NCI-H2171 (cell line): ENCODE results near the gene NCF2.

Experiments used
- DNase-seq: peaks from one replicate; lab custom pipeline; 2025; lab: John Stamatoyannopoulos, UW

Gene NCF2

DNA sequence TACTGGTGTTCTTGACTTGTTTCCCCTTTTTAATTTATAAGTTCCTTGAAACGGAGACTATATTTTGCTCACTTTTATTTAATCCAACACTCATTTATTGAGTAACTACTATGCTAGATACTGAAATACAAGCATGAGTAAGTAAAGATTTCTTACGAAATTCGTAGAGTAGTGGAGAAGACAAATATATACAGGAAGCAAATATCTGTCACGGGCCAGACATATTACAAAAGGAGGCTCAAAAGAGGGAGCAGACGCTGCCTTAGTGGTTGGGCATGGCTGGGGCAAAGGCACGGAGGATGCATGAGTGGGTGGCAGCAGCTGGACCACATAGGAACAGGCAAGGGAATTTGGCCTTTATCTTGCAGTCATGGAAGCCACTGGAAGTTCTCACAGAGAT, 6.8 kb downstream of the NCF2 start:
- no peak for DNase-seq

DNA sequence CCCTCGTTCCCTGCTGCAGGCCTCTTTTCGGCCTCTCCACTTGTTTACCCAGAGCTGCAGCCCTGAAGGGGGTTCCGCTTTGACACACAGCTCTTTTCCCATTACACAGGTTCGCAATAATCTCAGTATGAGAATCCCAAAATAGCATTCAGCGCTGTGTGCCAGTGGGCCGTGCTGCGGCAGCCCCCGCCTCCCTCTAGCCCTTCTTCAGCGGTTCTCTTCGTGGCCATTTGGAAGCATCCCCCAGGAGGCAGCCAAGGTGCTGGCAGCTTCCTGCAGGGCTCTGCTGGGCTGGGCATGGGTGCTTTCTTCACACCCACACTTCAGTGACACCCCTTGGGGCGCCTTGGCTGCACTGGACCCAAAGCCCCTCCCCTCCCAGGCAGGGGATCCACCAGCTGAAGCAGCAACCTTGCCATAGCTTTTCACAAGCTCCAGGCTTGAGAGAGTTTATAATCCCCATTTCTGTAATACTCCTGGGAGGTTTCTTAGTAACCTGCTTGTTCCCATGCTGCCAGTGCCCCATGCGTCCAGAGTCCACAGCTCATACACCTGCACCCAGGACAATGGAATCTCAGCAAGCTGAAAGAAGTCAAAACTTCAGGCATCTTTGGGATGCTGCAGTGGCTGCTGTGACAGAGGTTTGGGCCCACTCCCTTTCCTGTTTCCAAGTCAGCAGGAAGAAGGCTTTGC, 8.1 kb downstream of the NCF2 start:
- DNase-seq: no peak

DNA sequence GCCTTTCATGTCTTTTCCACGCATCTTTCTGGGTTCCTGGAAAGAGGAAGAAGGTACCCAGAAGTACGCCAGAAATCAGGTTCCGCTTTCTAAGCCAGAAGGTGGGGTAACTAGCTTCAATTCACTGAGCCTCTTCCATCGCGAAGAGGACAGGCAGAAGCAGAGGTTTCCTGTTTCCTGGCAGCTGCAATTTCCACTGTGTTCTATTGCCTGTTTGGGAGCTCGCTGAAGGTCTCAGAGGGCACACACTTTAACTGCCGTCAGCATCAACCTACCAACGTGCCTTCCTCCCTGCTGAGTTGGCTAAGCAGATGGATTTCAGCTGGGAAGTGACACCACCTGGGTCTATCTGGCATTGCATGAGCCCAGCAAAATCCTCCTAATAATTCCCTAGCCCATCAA, 10.0 kb downstream of the NCF2 start:
- DNase-seq: peak; percentile 84

DNA sequence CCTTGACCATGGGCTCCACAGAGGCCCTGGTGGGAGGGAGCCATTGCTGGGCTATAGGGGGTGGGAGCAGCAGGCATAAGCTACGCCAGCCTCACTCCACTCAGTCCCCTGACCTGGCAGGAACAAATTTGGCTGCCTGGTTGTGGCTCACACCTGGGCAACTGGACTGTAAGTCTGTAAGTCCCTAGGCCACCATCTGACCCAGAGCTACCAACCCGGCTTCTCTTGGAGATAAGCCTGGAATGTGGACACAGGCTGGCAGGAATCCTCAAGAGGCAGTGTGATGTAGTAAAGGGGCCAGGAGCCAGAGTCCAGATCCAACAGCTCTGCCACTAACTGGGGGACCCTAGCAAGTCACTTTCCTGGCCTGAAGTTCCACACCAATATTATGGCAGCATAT, 11.4 kb downstream of the NCF2 start:
- DNase-seq: no peak

DNA sequence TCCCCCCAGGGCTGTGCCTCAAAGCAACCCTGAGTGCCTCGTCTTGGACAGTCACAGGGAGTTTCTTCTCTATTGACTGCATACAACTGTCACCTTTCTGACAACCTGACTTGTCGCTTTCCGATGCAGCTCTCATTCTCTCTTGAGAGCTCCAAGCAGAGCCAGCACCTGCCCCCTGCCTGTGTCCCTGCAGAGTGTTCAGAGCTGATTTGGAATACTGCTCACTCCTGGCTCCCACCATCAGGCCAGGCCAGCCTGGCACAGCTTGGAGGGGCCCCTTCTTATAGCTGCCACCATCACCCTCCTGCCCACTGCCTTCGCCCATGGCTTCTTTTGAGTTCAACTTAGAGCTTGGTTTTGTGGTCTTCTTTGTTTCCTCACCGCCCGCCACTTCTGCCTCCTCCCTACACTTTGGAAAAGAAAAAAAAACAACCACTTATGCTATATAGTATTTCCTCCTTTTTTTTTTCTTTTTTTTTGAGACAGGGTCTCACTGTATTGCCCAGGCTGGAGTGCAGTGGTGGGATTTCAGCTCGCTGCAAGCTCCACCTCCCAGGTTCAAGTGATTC, 12.3 kb downstream of the NCF2 start:
- no peak for DNase-seq

DNA sequence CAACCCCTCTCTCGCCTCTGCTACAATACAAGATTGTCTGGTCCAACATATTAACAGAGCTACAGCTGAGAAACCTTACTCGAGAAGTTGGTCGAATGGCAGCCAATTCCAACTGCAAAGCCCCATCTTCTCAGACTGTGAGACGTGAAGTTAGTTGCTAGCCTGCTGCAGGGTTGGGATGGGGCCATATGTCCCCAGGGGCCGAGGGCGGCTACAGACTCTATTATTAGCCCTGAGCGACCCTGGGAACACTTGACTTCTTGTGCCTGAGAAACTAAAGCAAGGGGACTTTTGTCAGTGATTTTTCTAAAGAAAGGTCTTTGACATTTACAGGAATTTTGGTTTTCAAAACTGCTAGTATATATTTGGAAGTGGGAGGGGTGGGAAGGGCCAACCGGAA, 13.7 kb downstream of the NCF2 start:
- DNase-seq: no peak

DNA sequence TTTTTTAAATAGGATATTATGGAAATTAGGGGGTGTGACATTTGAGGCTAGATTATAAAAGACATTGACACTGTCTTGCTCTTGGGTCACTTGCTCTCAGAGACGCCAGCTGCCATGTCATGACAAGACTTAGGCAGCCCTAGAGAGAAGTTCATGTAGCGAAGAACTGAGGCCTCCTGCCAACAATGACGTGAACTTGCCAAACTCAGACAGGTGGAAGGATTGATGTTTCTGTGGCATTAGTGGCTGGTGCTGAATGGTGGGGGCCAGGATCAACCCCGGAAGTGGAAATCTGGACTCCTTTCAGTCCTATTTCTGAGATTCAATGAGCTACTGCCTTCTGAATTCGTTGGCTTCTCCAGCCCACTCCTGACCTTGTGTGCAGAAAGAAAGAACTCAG, 14.7 kb downstream of the NCF2 start:
- DNase-seq: no peak

DNA sequence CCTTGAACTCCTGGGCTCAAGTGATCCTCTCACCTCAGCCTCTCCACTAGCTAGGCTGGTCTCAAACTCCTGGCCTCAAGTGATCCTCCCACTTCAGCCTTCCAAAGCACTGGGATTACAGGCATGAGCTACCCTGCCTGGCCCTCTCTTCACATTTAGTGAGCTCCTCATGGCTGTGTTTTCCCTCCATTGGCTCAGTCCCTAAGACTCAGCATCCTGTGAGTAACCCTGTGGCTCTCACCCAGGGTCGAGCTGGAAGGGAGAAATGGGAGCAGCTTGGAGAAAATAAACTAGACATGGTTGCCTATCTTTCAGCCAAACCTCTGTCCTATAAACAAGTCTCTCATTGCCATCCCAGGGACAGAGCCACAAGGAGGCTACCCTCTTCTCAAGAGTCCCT, 17.5 kb downstream of the NCF2 start:
- no peak for DNase-seq

DNA sequence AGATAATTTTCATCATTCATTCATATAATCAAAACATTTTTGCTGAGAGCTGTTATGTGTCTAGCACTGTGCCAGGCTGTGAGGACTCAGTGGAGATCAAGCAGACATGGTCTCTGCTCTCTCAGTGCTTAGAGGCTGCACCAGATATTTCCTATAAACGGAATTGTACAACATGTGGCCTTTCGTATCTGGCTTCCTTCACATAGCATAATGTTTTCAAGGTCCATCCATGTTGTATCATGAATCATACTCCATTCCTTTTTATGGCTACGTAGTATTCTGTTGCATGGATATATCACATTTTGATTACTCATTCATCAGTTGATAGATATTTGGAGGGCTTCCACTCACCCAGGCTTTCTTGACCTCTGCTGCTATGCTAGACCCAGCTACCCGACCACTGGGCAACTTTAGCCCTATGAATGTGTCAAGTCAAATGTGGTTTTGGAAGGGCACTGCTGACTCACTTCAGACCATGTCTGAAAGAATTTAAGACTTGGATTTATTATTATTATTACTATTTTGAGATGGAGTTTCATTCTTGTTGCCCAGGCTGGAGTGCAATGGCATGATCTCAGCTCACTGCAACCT, 18.5 kb downstream of the NCF2 start:
- DNase-seq: no peak

DNA sequence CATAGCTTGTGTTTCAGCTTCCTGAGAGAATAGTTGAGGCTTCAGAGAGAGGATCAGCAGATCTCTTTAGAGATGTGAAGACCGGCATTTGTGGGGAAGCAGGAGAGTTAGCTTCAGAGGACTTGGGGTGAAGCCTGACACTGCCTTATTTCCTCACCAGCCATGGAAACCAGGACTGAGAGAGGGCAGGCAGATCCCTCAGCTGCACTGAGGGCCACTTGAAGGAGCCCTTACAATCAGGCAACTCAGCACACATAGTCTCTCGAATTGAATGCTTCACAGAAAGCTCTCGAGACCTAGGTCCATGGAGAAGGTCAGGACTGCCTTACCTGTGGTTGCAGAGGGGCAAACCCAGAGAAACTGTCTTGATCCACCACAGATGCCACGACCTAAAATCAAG, 19.8 kb downstream of the NCF2 start:
- no peak for DNase-seq

DNA sequence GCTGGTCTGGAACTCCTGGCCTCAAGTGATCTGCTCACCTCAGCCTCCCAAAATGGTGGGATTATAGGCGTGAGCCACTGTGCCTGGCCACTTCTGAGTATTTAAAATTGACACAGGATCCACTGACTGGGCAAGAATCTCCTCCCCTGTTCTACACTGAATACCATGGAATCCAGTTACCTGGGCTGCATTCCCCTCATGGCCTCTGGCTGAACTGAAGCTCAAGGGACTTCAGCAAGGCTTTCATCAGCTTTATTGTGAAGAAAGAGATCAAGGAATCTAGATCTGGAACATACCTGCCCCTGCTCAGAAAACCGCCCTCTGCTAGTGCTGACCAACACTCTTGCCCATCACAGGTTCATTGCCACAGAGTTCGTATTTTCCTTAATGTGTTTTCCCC, 20.5 kb downstream of the NCF2 start:
- DNase-seq: no peak

DNA sequence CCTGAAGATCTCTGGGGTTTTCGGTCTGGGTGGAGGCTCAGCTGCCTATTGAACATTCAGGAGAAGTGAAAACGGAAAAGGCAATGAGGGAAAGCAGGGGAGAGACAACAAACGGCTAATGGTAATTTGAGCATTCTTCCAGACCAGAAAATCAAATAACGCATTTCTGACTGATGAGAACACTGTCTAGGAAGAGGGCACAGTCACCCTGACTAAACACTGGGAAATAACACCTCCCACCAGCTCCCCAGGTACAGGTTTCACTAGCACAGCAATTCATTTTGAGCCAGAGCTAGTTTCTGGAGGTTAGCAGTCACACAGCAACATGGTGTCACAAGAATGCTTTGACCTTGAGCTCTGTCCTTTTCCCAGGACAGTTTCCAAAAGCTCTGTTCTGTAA, 21.1 kb downstream of the NCF2 start:
- DNase-seq: no peak

DNA sequence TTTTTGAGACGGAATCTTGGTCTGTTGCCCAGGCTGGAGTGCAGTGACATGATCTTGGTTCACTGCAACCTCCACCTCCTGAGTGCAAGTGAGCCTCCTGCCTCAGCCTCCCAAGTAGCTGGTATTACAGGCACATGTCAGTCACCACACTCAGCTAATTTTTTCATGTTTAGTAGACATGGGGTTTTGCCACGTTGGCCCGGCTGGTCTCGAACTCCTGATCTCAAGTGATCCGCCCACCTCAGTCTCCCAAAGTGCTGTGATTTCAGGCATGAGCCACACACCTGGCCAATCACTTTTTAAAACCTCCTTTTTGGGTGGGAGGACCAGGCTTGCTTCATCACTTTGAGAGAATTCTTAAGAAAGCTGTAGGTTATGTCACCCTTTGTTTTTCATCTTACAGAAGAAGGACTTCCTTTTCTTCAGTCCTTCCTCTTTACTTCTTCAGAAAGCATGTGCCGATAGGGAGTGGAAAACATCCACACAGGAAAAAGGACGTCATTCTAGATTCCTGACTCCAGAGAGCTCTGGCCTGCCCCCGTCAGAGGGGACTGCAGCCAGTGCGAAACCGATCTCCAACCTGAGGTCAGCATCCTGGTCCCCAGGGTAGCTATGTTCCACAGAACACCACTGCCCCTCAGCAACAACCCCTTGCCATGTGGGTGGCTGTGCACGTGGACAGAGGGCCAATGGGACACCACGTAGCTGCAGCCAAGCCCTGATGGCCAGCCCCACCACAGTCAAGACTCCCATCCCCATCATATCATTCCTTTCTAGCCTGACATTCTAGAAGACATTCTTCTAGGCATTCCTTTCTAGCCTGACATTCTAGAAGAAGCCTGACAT, 21.9 kb downstream of the NCF2 start:
- no peak for DNase-seq

DNA sequence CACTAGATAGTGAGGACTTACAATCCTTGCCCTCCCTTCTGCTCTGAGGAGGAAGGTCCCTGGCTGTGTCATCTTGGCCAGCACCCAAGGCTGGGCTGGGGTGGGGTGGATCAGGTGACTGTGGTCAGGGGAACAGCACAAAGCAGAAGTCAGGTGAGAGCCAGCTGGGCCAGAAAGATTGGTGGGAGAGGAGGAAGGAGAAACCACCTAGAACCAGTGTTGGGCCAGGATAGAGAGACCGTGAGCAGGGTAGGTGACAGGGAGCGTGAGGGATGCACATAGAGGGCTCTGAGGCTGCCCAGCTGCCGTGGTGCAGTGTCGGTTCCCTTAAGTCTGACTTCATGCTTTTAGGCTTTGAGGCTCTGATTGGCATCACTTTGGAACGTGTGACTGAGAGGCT, 22.7 kb downstream of the NCF2 start:
- no peak for DNase-seq

DNA sequence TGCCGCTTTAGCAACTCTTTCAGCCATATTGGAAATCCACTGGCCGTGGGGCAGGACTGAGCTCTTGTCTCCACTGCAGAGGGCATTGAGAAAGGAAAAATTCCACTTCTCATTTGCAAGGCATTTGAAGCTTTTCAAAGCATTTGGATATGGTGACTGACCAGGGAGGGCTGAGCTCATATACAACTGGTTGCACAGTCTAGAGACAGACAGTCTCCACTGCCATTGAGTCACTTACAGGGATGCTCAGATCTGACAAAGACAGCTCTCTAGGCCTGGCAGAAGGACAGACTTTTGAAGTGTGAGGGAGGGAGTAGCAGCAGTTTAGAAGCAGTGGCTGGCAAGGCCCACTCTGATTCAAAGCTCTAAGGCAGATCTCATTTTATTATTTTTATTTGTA, 24.2 kb downstream of the NCF2 start:
- no peak for DNase-seq

DNA sequence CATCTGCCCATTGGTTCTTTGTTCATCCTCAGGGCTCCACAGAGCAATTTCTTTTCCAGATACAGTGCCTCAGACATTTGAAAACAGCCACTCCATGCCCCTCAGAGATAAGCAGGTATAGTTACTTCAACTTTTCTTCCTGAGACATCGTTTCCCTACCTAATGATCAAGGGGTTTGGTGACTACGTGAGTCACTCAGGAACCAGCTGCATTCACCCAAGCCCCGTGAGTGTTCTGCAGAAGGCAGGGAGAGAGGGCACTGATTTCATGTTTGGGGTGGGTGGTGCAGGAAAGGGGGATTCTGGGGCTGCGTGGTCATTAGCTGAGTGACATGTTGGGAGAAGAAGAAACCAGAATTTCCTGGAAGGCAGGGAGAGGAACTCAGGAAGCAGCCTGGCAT, 25.0 kb downstream of the NCF2 start:
- no peak for DNase-seq

DNA sequence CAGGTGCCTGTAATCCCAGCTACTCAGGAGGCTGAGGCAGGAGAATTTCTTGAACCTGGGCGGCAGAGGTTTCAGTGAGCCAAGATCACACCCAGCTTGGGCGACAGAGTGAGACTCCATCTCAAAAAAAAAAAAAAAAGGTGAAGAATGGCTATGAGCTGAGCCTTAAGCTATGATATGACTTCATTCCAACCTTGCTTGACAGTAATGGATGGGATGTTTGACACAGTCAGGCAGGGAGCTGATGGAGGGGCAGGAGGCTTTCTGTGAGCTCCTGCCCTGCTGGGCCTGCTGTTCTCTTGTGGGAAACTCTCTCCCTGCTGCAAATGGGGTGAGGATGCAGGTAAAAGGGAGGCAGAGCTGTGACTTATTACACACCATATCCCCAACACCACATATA, 27.6 kb downstream of the NCF2 start:
- DNase-seq: no peak

DNA sequence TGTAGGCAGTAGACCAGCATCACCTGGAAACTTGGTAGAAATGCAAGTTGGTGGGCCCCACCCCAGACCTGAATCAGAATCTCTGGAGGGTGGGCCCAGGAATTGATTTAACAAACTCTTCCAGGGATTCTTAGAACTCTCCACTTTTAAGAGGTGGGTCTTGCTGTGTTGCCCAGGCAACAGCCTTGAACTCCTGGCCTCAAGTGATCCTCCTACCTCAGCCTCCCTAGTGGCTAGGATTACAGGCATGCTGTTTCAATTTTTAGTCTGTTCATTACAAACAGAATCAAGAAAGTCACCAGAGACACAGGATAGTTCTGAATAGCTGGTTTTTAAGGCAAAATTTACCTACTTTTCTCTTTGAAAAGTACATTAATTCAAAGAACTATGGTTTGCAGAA, 31.2 kb downstream of the NCF2 start:
- no peak for DNase-seq

DNA sequence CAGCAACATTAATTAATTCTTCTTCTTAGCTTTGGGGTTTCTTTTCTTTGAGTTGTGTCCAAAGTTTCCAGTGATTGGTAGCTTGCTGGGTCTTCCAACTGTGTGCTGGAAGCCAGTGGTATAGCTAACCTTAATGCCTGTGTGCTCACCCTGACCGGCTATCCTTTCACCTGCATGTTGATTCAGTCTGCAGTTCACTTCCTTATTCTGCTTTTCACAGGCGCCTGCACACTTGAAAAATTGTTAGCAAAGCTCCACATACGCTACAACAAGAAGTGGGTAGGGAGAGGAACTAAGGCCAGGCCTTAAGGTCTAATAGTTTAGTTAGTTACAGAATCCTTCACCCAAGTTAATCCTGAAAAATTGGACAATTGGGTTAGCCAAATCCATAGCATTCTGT, 35.7 kb downstream of the NCF2 start:
- no peak for DNase-seq

DNA sequence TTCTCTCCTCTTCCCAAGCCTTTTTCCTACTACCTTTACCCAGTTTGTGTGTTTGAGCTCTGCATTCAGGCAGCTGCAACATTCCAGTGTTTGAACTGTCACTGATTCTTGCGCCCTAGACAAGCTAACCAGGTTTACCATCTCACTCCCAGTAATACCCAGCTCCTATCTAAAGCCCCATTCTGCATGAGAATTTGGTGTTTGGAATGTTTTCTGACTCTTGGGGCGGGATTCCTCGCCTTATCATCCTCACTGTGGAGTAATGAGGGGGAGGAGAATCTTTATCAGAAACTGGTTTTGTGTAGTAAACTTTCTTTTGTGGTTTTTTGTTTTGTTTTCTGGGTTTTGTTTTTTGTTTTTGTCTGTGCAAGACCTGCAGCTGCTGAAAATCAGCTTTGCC, 36.5 kb downstream of the NCF2 start:
- DNase-seq: no peak

DNA sequence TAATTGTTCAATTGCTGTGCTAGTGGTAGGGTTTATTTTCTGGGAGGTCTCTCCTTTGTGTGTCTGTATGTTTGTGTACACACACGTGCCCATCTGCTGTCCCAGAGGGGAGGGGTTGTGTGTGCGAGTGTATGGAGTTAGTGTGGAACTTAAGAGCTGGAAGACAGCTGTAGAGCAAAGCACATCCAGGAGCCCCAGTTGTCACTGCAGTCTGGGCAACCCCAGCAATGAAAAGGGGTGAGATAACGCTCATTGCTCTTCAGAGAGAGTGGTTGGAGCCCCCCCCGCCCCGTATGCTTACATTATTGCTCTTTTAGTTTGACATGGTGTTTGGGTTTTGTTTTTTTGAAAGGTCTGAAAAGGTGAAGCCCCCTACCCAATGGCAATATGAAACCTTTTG, 36.9 kb downstream of the NCF2 start:
- no peak for DNase-seq

DNA sequence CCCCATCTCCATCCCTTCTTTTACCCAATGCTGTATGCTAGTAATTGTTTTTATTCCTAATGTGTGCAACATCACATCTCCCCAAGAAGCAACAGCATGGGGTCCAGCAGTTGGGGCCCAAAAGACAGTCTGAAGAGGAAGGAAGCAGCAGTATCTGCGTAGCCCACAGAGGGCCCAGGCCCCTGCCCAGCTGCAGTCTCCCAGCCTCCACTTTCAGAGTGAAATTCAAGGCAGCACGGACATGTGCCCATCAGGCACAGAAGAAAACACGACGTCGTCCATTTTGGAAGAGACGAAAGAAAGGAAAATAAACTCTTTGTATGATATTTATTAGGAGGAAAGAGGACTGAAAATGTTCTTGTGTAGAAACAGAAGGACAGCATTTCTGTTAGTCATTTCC, 37.4 kb downstream of the NCF2 start:
- DNase-seq: no peak

DNA sequence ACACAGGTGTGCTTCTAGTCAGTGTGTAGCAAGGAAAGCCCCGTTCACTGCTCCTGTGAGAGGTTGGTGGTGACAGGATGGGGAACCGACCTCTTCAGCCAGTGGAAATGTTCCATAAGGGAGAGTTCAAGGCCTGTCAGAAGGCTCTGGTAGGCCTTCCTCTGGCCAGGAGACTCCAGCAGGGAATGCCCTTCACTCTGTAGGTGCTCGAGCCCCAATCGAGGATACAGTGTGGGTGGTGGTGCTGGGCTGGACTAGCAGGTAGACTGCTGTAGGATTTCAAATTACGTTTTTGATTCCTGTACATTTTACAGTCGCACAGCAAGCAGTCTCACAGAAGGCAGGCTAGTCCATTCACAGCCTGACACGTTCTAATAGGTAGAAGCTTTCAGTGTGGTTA, 37.8 kb downstream of the NCF2 start:
- DNase-seq: no peak
